HepG2 (cell line): ENCODE results near the gene PPA2. TPM values are rescaled to one million over a fixed set of nuclear protein-coding genes. Genes with fewer than 3 reads are reported as not detected.

Source experiments
- ATAC-seq: fragments of 200-7000 bp; cut with Tn5 transposase; 3 replicates; pipeline ENCODE4 v1.9.1; 2020; ENCODE audit warnings: mild to moderate bottlenecking, moderate library complexity
- BruUV-seq: library from RNA; stranded (reverse); fragments of 400-500 nt; replicated peaks from 2 replicates; lab custom pipeline; 2021; lab: Mats Ljungman, UMichigan
- CTCF ChIA-PET: fragments of 300-600 bp; formaldehyde crosslinking; extraction: SDS; loops from one replicate; lab custom pipeline; 2021; ENCODE audit warnings: low total read pairs, inconsistent platforms, low intra/inter-chr PET ratio; lab: Yijun Ruan, JAX
- POLR2A ChIA-PET: fragments of 350-600 bp; sonication (Branson Sonifier 250); formaldehyde crosslinking; loops from one replicate; lab custom pipeline; 2020; ENCODE audit warnings: antibody characterized with exemption, inconsistent platforms; lab: Yijun Ruan, JAX
- DNase-seq: peaks from one replicate; pipeline ENCODE4 v3.0.0-alpha.2; 2015; ENCODE audit warnings: low spot score
- FAIRE-seq: peaks from 3 replicates; lab custom pipeline; 2011; peaks lifted over from hg19 to GRCh38; lab: Jason Lieb, UNC
- H2AFZ ChIP-seq: one replicate; pipeline ENCODE4 v1.6.1; 2011; ENCODE audit warnings: low read length, inconsistent platforms
- H3K27ac ChIP-seq: fragments of 300-600 bp; 3 replicates; pipeline ENCODE4 v1.8.0; 2011; ENCODE audit warnings: mixed run types, mild to moderate bottlenecking, mixed read lengths, low read length, inconsistent platforms; ENCODE audit not compliant: insufficient read depth; ENCODE audit errors: extremely low read length
- H3K27me3 ChIP-seq, 2 experiments: fragments of 200-600 bp in 1 of 2; 2 replicates in 1 of 2; 3 replicates in 1 of 2; pipeline versions ENCODE4 v1.6.0 to v1.8.0; 2011; ENCODE audit warnings: low read length in 2 of 2, mild to moderate bottlenecking in 2 of 2, moderate library complexity in 2 of 2, inconsistent platforms in 1 of 2; ENCODE audit not compliant: insufficient read depth in 2 of 2, control insufficient read depth in 1 of 2
- H3K36me3 ChIP-seq, 2 experiments: fragments of 200-600 bp in 1 of 2; replicated peaks in 1 of 2; 2 replicates in 1 of 2; 3 replicates in 1 of 2; pipeline versions ENCODE4 v1.5.1 to v1.8.0; 2011; ENCODE audit warnings: low read length in 2 of 2, inconsistent platforms in 1 of 2; ENCODE audit not compliant: insufficient read depth in 2 of 2, control insufficient read depth in 1 of 2
- H3K4me1 ChIP-seq: 2 replicates; pipeline ENCODE4 v1.5.1; 2012; ENCODE audit warnings: low read length, inconsistent platforms; ENCODE audit not compliant: insufficient read depth
- H3K4me2 ChIP-seq: 2 replicates; pipeline ENCODE4 v1.6.0; 2011; ENCODE audit warnings: low read depth, low read length, inconsistent platforms
- H3K4me3 ChIP-seq, 3 experiments: fragments of 200-600 bp in 1 of 3; sonication (generic), shearing (Covaris generic) in 1 of 3; replicated peaks in 1 of 3; 2 replicates each; pipeline ENCODE4 v1.5.1; 2011 to 2016; ENCODE audit warnings: low read length in 3 of 3, inconsistent platforms in 2 of 3, low read depth in 2 of 3, mild to moderate bottlenecking in 2 of 3, control low read depth in 1 of 3, mixed read lengths in 1 of 3; ENCODE audit not compliant: insufficient read depth in 1 of 3
- H3K79me2 ChIP-seq: one replicate; pipeline ENCODE4 v1.6.1; 2011; ENCODE audit warnings: low read length, inconsistent platforms; ENCODE audit not compliant: insufficient read depth
- H3K9ac ChIP-seq: 2 replicates; pipeline ENCODE4 v1.6.0; 2011; ENCODE audit warnings: mild to moderate bottlenecking, low read depth, low read length, inconsistent platforms; ENCODE audit not compliant: insufficient read depth
- H3K9me3 ChIP-seq: 2 replicates; pipeline ENCODE4 v1.5.1; 2012; ENCODE audit warnings: mild to moderate bottlenecking, low read length
- H4K20me1 ChIP-seq: 2 replicates; pipeline ENCODE4 v1.6.0; 2011; ENCODE audit warnings: inconsistent platforms, mild to moderate bottlenecking, low read length, moderate library complexity; ENCODE audit not compliant: insufficient read depth
- DR1 ChIP-seq: sonication (generic); formaldehyde crosslinking; IDR thresholded peaks from 2 replicates; pipeline ENCODE4 v1.8.0; 2021; ENCODE audit warnings: mild to moderate bottlenecking, missing genetic modification reagents, inconsistent platforms
- ETS1 ChIP-seq: sonication (generic); formaldehyde crosslinking; IDR thresholded peaks from 2 replicates; pipeline ENCODE4 v1.4.0; 2020; ENCODE audit warnings: missing genetic modification reagents
- HNF4G ChIP-seq, 2 experiments: sonication (generic) in 1 of 2; formaldehyde crosslinking in 1 of 2; IDR thresholded peaks; 2 replicates each; pipeline versions ENCODE4 v1.4.0 to v1.6.1; 2011 to 2020; ENCODE audit warnings: borderline replicate concordance in 2 of 2, low read depth in 2 of 2, mild to moderate bottlenecking in 2 of 2, low read length in 1 of 2, missing genetic modification reagents in 1 of 2, moderate library complexity in 1 of 2
- ISL2 ChIP-seq: sonication (generic); formaldehyde crosslinking; IDR thresholded peaks from 2 replicates; pipeline ENCODE4 v1.5.0; 2020; ENCODE audit warnings: missing genetic modification reagents
- MLLT10 ChIP-seq: sonication (generic); formaldehyde crosslinking; IDR thresholded peaks from 2 replicates; pipeline ENCODE4 v1.4.0; 2020; ENCODE audit warnings: missing genetic modification reagents
- PAWR ChIP-seq: sonication (generic); formaldehyde crosslinking; IDR thresholded peaks from 2 replicates; pipeline ENCODE4 v1.4.0; 2020; ENCODE audit warnings: missing genetic modification reagents, mild to moderate bottlenecking, borderline replicate concordance
- POLR2AphosphoS2 ChIP-seq: IDR thresholded peaks from 2 replicates; pipeline ENCODE4 v1.6.1; 2011; ENCODE audit warnings: low read depth, low read length, improper control_type of control experiment
- SNAPC2 ChIP-seq: sonication (generic); formaldehyde crosslinking; IDR thresholded peaks from 2 replicates; pipeline ENCODE4 v1.8.1; 2022; ENCODE audit warnings: mild to moderate bottlenecking, missing genetic modification reagents
- STAT6 ChIP-seq: sonication (generic); formaldehyde crosslinking; IDR thresholded peaks from 2 replicates; pipeline ENCODE4 v1.4.0; 2020; ENCODE audit warnings: missing genetic modification reagents, mild to moderate bottlenecking, borderline replicate concordance
- TGIF2 ChIP-seq: IDR thresholded peaks from 2 replicates; pipeline ENCODE4 v1.6.1; 2016; ENCODE audit warnings: control low read depth, missing compliant biosample characterization
- ZBTB21 ChIP-seq: sonication (generic); formaldehyde crosslinking; IDR thresholded peaks from 2 replicates; pipeline ENCODE4 v1.4.0; 2020; ENCODE audit warnings: missing genetic modification reagents
- ZMYM3 ChIP-seq: sonication (generic); formaldehyde crosslinking; IDR thresholded peaks from 2 replicates; pipeline ENCODE4 v1.5.1; 2020; ENCODE audit warnings: mild to moderate bottlenecking, missing genetic modification reagents
- ZNF275 ChIP-seq: sonication (generic); formaldehyde crosslinking; IDR thresholded peaks from 2 replicates; pipeline ENCODE4 v1.8.0; 2022; ENCODE audit warnings: missing genetic modification reagents, mild to moderate bottlenecking, inconsistent platforms, borderline replicate concordance
- ZNF674 ChIP-seq: sonication (generic); formaldehyde crosslinking; IDR thresholded peaks from 2 replicates; pipeline ENCODE4 v1.5.0; 2020; ENCODE audit warnings: low read depth, mild to moderate bottlenecking, missing genetic modification reagents
- ZNF7 ChIP-seq: IDR thresholded peaks from 2 replicates; pipeline ENCODE4 v1.6.1; 2016; ENCODE audit warnings: missing biosample characterization, missing genetic modification reagents
- ZNF83 ChIP-seq: sonication (generic); formaldehyde crosslinking; IDR thresholded peaks from 2 replicates; pipeline ENCODE4 v1.4.0; 2020; ENCODE audit warnings: missing genetic modification reagents, mild to moderate bottlenecking, borderline replicate concordance
- ZSCAN20 ChIP-seq: sonication (generic); formaldehyde crosslinking; IDR thresholded peaks from 2 replicates; pipeline ENCODE4 v1.4.0; 2020; ENCODE audit warnings: missing genetic modification reagents, mild to moderate bottlenecking, borderline replicate concordance
- in situ Hi-C: cut with HindIII; loops from 2 replicates; pipeline ENCODE4 v1.10.0; 2017; ENCODE audit warnings: low pct_unique_long_range_greater_than_20kb; ENCODE audit not compliant: extremely low pct_ligation_motif_present
- intact Hi-C: fragments of 100-400 bp; cut with micrococcal nuclease; formaldehyde crosslinking; loops from one replicate; pipeline ENCODE4 v1.10.0; 2022; ENCODE audit not compliant: unreplicated experiment
- polyA plus RNA-seq, 8 experiments: library from polyadenylated mRNA; depleted of rRNA in 3 of 8; stranded (reverse) in 7 of 8; unstranded in 1 of 8; fragments of >200 nt; fragmentation: Illumina TruSeq in 4 of 8; extraction: Trizol in 4 of 8; gene quantifications; 2 replicates each; pipeline versions ENCODE4 v1.2.1 to v1.2.3, GENCODE V29; 2011 to 2016; ENCODE audit warnings: low read depth in 4 of 8, missing spikeins in 1 of 8, mixed read lengths in 1 of 8; ENCODE audit not compliant: insufficient read depth in 1 of 8
- total RNA-seq, 5 experiments: library from RNA; depleted of rRNA; stranded (reverse); fragments of >200 nt; fragmentation: Illumina TruSeq; extraction: Trizol; gene quantifications; 2 replicates each; pipeline ENCODE4 v1.2.3, GENCODE V29; 2016; ENCODE audit warnings: low read depth in 1 of 5
- TF ChIP-seq, protein P1 (sequence below): sonication (generic); formaldehyde crosslinking; IDR thresholded peaks from 2 replicates; pipeline ENCODE4 v1.8.1; 2023; ENCODE audit warnings: mild to moderate bottlenecking, missing genetic modification reagents, borderline replicate concordance
- TF ChIP-seq, protein P2 (sequence below): sonication (generic); formaldehyde crosslinking; IDR thresholded peaks from 2 replicates; pipeline ENCODE4 v1.4.0; 2020; ENCODE audit warnings: missing genetic modification reagents

PPA2 gene
- total and polyA plus RNA-seq, 2 of the 13 experiments (the other 11 are each of a cell fraction or from before 2014, with no cell fraction given): 44.2 to 70.6 TPM

DNA sequence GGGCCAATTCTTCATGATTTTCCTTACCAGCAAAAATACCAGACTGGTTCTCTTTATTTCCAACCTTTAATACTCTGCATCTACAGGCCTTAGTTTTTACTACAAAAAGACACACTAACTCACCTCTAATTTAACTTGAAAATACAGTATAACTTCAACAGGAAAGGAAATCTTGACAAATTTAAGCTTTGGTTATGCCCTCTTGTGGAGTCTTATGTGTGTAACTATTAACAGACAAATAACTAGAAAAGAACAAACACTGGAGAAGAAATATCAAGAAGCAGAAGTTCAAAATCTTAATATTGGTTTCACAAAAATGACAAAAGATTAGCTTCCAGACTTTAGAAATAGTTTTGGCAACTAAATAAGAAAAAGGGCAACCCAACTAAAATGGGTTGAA lies 33.0 kb downstream of the PPA2 start:
- Histone ChIP-seq H2AFZ (no peak overlapping the region), H4K20me1 (no peaks in the 10 kb centered on the region), H3K79me2 (no peaks in the 10 kb centered on the region), H3K4me2 (no peak overlapping the region), H3K4me3 (no peak overlapping the region), H3K27ac (no peak overlapping the region), H3K27me3 (no peaks in the 10 kb centered on the region), H3K4me1 (no peaks in the 10 kb centered on the region), H3K9me3 (no peaks in the 10 kb centered on the region), H3K36me3 (peaks cover 2 to 8% of the 10 kb centered on the region in 2 experiments; a peak in 1 of 5 replicates), H3K9ac (no peak overlapping the region)
- no peak for ATAC-seq
- TF ChIP-seq TGIF2 (no peak), ZNF7 (CRISPR knock-in tag) (no peak), ZSCAN20 (CRISPR knock-in tag) (no peak), ISL2 (no peak), ZBTB21 (CRISPR knock-in tag) (no peak), MLLT10 (CRISPR knock-in tag) (no peak), SNAPC2 (no peak), ETS1 (CRISPR knock-in tag) (no peak), ZNF275 (no peak), HNF4G (IDR thresholded peaks at IDR 0.05; ENCODE audit: borderline replicate concordance, low read depth, low read length) (no peak), HNF4G (CRISPR knock-in tag; IDR thresholded peaks at IDR 0.05; ENCODE audit: borderline replicate concordance, low read depth) (no peak), ZMYM3 (no peak), DR1 (no peak), PAWR (CRISPR knock-in tag) (no peak), STAT6 (CRISPR knock-in tag) (no peak), POLR2AphosphoS2 (no peak), ZNF83 (CRISPR knock-in tag) (no peak), ZNF674 (CRISPR knock-in tag) (no peak)
- TF ChIP-seq, protein P1, sequence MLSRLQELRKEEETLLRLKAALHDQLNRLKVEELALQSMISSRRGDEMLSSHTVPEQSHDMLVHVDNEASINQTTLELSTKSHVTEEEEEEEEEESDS (CRISPR knock-in tag): no peak
- TF ChIP-seq, protein P2, sequence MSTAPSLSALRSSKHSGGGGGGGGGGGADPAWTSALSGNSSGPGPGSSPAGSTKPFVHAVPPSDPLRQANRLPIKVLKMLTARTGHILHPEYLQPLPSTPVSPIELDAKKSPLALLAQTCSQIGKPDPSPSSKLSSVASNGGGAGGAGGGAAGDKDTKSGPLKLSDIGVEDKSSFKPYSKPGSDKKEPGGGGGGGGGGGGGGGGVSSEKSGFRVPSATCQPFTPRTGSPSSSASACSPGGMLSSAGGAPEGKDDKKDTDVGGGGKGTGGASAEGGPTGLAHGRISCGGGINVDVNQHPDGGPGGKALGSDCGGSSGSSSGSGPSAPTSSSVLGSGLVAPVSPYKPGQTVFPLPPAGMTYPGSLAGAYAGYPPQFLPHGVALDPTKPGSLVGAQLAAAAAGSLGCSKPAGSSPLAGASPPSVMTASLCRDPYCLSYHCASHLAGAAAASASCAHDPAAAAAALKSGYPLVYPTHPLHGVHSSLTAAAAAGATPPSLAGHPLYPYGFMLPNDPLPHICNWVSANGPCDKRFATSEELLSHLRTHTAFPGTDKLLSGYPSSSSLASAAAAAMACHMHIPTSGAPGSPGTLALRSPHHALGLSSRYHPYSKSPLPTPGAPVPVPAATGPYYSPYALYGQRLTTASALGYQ: no peak
- FAIRE-seq: no peak
- intact Hi-C loops (no loop called here), in situ Hi-C loops (no loop called here)
- POLR2A ChIA-PET: no interaction called here
- CTCF ChIA-PET: interaction anchor here (1.2 kb wide), 1 partner anchor 300 kb away, joined by 5 read pairs; no protein-coding TSS in a partner anchor
- DNase-seq: no peak
- BruUV-seq: no TSS peak
